ENCODE results near the gene RNF144A.

DNA sequence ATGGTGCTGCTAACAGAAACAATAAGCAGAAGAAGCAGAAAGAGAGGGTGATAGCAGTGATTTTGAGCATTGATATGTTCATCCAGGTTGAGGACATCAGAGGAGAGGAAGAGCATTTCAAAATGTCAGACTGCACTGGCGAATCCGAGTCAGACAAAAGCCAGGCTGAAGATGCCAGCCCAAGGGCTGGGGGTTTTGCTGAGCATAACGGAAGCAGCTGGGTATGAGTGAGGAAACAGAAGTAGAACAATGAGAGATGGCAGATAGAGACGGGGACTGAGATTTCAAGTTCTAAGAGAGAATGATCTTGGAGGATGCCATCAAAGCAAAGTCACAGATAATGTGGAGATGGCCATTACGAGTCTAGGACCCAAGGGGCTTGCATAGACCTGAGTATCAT is 151.2 kb downstream of the RNF144A start:
- TF ChIP-seq SIN3A (IDR thresholded peaks at IDR 0.05; ENCODE audit: borderline replicate concordance, insufficient read depth, low read length) = no peak
- TF ChIP-seq, protein P1, sequence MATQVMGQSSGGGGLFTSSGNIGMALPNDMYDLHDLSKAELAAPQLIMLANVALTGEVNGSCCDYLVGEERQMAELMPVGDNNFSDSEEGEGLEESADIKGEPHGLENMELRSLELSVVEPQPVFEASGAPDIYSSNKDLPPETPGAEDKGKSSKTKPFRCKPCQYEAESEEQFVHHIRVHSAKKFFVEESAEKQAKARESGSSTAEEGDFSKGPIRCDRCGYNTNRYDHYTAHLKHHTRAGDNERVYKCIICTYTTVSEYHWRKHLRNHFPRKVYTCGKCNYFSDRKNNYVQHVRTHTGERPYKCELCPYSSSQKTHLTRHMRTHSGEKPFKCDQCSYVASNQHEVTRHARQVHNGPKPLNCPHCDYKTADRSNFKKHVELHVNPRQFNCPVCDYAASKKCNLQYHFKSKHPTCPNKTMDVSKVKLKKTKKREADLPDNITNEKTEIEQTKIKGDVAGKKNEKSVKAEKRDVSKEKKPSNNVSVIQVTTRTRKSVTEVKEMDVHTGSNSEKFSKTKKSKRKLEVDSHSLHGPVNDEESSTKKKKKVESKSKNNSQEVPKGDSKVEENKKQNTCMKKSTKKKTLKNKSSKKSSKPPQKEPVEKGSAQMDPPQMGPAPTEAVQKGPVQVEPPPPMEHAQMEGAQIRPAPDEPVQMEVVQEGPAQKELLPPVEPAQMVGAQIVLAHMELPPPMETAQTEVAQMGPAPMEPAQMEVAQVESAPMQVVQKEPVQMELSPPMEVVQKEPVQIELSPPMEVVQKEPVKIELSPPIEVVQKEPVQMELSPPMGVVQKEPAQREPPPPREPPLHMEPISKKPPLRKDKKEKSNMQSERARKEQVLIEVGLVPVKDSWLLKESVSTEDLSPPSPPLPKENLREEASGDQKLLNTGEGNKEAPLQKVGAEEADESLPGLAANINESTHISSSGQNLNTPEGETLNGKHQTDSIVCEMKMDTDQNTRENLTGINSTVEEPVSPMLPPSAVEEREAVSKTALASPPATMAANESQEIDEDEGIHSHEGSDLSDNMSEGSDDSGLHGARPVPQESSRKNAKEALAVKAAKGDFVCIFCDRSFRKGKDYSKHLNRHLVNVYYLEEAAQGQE (IDR thresholded peaks at IDR 0.05; ENCODE audit: insufficient read depth in 1 of 2, low read depth in 2 of 2, low read length in 2 of 2) = no peak
- no peak for TF ChIP-seq POLR2AphosphoS5 (IDR thresholded peaks at IDR 0.05; ENCODE audit: low read depth, low read length)
- TF ChIP-seq TAF1 (IDR thresholded peaks at IDR 0.05; ENCODE audit: borderline replicate concordance, insufficient read depth, low read length) = no peak
- no peak for TF ChIP-seq FOXP2 (optimal IDR thresholded peaks at IDR 0.05; ENCODE audit: borderline replicate concordance, extremely low read depth, extremely low read length, insufficient read depth)
